ENCODE results near the gene B3GNT9.

The B3GNT9 gene

DNA sequence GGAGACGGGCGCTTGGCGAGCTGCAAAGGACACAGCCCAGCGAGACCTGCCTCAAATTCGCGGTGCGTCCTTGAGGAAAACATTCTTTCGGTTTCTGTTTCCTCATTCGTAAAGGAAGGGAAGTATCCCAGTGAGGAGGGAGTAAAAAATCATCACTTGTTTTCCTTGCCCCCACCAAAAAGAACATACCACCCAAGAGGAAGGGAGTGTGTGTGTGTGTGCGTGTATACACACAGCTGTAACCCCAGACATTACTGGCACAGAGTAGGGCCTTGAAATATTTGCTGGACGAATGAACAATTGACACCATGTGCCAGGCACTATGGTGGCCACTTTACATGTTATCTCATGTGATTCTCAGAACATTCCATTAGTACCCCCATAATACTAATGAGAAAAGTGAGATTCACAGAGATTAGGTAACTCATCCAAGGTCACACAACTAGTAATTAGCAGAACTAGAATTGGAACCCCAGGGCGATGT lies 34.9 kb upstream of the B3GNT9 start:
- H3K36me3 ChIP-seq (ENCODE audit: control insufficient read depth in 2 of 2, insufficient read depth in 2 of 2, low read length in 2 of 2) = no peaks in the 10 kb centered on the region
- no peak overlapping the region for H3K27ac ChIP-seq (ENCODE audit: low read length)
- no peaks in the 10 kb centered on the region for H3K9me3 ChIP-seq (ENCODE audit: control insufficient read depth in 2 of 2, low read length in 2 of 2)
- no peaks in the 10 kb centered on the region for H3K27me3 ChIP-seq (ENCODE audit: control insufficient read depth in 1 of 2, insufficient read depth in 2 of 2, low read length in 2 of 2)
- H3K4me1 ChIP-seq (ENCODE audit: control insufficient read depth, insufficient read depth, low read length) = peaks cover 40% of the 10 kb centered on the region
- H3K9ac ChIP-seq (ENCODE audit: low read length in 2 of 2) = peak overlapping the region in 1 of 2 donors; percentile 47
- peak overlapping the region; percentile 2 to 86 for H3K4me3 ChIP-seq (ENCODE audit: low read length in 2 of 2)

DNA sequence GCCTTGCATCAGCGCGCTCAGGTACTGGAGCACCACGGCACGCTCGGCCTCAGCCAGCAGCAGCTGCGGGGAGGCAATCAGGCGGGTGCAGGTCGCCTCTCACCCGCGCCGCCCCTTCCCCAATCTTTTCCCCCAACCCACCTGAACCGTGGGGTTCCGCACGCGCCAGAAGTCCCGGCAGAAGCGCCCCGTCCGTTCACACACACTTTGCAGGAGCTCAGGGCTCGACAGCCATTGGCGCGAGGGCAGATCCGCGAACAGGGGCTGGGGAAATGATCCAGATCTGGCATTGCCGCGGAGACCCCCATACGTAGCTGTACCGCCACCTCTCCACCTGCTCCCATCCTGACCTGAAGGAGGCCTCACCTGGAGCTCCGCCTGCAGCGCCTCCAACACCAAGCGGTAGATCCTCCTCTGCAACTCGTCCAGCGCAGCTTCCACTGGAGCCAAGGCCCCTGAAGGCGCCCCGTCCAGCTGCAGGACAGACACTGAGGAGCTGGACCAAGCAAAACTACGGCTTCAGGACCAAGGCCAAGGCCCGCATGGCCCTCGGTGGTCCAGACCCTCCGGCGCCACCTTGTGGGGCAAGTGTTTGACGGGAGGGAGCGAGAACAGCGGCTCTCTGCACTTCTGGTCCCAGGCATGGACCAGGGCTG lies 34.3 kb upstream of the B3GNT9 start:
- H3K9ac ChIP-seq (ENCODE audit: low read length in 2 of 2) = peak overlapping the region in 1 of 2 donors; percentile 47
- no peaks in the 10 kb centered on the region for H3K36me3 ChIP-seq (ENCODE audit: control insufficient read depth in 2 of 2, insufficient read depth in 2 of 2, low read length in 2 of 2)
- no peaks in the 10 kb centered on the region for H3K27me3 ChIP-seq (ENCODE audit: control insufficient read depth in 1 of 2, insufficient read depth in 2 of 2, low read length in 2 of 2)
- H3K27ac ChIP-seq (ENCODE audit: low read length) = no peak overlapping the region
- H3K9me3 ChIP-seq (ENCODE audit: control insufficient read depth in 2 of 2, low read length in 2 of 2) = no peaks in the 10 kb centered on the region
- peak overlapping the region; percentile 7 to 86 for H3K4me3 ChIP-seq (ENCODE audit: low read length in 2 of 2)
- peaks cover 40% of the 10 kb centered on the region for H3K4me1 ChIP-seq (ENCODE audit: control insufficient read depth, insufficient read depth, low read length)

DNA sequence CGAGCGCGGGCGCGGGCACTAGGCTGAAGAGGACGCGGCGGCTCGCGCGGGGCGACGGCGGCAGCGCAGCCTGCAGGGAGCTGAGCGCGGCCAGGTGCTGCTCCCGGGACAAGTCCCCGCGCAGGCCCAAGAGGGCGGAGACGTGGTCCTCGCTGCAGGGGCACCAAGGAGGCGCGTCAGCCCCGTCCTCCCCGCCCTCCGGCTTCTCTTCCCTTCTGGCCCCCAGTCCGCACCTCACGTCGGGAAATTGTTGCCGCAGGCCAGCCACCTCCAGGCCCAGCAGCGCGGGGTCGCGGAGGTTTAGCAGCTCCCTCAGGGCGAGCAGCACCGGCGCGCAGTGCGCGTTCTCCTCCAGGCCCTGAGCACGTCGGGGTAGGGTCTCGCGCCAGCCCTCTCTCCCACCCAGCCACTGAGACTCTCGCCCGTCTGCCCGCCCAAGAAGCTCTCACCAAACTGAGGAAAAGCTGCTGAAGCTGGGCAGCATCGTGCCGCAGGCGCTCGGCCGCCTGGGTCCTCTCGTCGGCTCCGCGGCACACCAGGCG lies 33.7 kb upstream of the B3GNT9 start:
- H3K4me3 ChIP-seq (ENCODE audit: low read length in 2 of 2) = peak overlapping the region; percentile 75 to 86
- peaks cover 40% of the 10 kb centered on the region for H3K4me1 ChIP-seq (ENCODE audit: control insufficient read depth, insufficient read depth, low read length)
- no peaks in the 10 kb centered on the region for H3K36me3 ChIP-seq (ENCODE audit: control insufficient read depth in 2 of 2, insufficient read depth in 2 of 2, low read length in 2 of 2)
- H3K9me3 ChIP-seq (ENCODE audit: control insufficient read depth in 2 of 2, low read length in 2 of 2) = no peaks in the 10 kb centered on the region
- peak overlapping the region; percentile 92 for H3K27ac ChIP-seq (ENCODE audit: low read length)
- H3K27me3 ChIP-seq (ENCODE audit: control insufficient read depth in 1 of 2, insufficient read depth in 2 of 2, low read length in 2 of 2) = no peaks in the 10 kb centered on the region
- peak overlapping the region in 1 of 2 donors; percentile 79 for H3K9ac ChIP-seq (ENCODE audit: low read length in 2 of 2)

DNA sequence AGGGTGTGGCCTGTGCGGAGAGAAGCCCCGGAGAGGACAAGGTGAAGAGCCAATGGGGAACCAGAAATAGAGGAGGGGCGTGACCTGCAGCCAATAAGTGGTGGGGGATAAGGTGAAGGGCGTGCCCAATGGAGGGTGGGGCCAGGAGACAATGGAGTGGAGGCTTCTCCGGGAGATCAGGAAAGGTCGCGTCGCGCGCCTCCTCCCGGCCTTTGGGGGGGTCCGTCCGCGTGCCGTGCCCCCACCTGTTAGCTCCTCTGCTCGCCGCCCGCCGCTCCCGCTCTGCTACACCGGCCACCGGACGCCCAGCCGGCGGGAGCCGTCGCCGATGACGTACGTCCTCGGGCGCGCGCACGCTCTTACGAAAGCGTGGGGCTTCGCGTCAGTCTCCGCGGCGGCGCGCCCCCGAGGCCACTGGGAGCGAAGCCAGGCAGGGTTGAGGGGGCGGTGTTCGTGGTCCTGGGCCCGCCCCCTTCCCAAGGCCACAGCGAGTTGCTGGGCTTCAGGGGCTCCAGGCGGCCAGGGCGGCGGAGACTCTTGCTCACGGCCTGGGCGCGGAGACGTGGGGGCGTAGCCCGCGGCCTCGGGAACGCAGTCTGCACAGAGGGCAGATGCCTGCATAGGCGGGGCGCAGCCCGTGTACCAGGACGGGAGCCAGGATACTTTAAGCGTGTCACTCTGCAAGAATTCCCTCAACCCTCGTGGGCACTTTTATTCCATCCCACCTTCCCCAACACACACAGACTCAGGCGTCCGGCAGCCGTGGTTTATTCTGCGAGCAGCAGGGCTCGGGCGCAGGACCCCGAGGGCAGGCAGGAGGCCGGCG lies 33.0 kb upstream of the B3GNT9 start, which contains the start of gene MATCAP1:
Gene MATCAP1, minus strand, starts transcription at position 337 of the 826 bp plus-strand sequence. CDS start 3,353 bp downstream, outside the sequence.
- no peaks in the 10 kb centered on the region for H3K36me3 ChIP-seq (ENCODE audit: control insufficient read depth in 2 of 2, insufficient read depth in 2 of 2, low read length in 2 of 2)
- peaks cover 41% of the 10 kb centered on the region for H3K4me1 ChIP-seq (ENCODE audit: control insufficient read depth, insufficient read depth, low read length)
- no peaks in the 10 kb centered on the region for H3K27me3 ChIP-seq (ENCODE audit: control insufficient read depth in 1 of 2, insufficient read depth in 2 of 2, low read length in 2 of 2)

DNA sequence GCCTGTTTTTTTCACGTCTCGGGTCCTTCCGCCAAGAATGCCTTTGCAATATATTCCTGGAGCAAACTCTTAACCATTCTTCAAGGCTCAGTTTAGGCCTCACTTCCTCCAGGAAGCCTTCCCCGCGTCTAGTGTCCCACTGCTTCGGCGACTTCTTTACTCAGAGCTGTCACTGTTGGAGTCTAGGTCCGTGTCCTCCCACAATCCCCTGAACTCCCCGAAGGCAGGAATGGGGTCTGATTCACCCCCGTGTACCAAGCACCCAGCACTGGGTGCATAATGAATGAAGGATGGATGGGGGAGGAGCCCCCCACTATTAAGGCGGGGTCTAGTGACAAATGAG lies 32.5 kb upstream of the B3GNT9 start:
- H3K9me3 ChIP-seq (ENCODE audit: control insufficient read depth in 2 of 2, low read length in 2 of 2) = no peaks in the 10 kb centered on the region
- H3K9ac ChIP-seq (ENCODE audit: low read length in 2 of 2) = peak overlapping the region; percentile 79 to 94
- no peaks in the 10 kb centered on the region for H3K36me3 ChIP-seq (ENCODE audit: control insufficient read depth in 2 of 2, insufficient read depth in 2 of 2, low read length in 2 of 2)
- H3K4me3 ChIP-seq (ENCODE audit: low read length in 2 of 2) = peak overlapping the region; percentile 75 to 86
- peak overlapping the region; percentile 92 for H3K27ac ChIP-seq (ENCODE audit: low read length)
- H3K4me1 ChIP-seq (ENCODE audit: control insufficient read depth, insufficient read depth, low read length) = peaks cover 46% of the 10 kb centered on the region
- H3K27me3 ChIP-seq (ENCODE audit: control insufficient read depth in 1 of 2, insufficient read depth in 2 of 2, low read length in 2 of 2) = no peaks in the 10 kb centered on the region

More for the DNA sequence above, 33.0 kb upstream of the B3GNT9 start, which contains the start of gene MATCAP1:
- Histone ChIP-seq H3K9ac (ENCODE audit: low read length in 2 of 2) (peak within 1 kb of the TSS; percentile 79 to 94), H3K27ac (ENCODE audit: low read length) (peak within 1 kb of the TSS; percentile 92), H3K9me3 (ENCODE audit: control insufficient read depth in 2 of 2, low read length in 2 of 2) (no peaks in the 10 kb centered on the region), H3K4me3 (ENCODE audit: low read length in 2 of 2) (peak within 1 kb of the TSS; percentile 75 to 86)

DNA sequence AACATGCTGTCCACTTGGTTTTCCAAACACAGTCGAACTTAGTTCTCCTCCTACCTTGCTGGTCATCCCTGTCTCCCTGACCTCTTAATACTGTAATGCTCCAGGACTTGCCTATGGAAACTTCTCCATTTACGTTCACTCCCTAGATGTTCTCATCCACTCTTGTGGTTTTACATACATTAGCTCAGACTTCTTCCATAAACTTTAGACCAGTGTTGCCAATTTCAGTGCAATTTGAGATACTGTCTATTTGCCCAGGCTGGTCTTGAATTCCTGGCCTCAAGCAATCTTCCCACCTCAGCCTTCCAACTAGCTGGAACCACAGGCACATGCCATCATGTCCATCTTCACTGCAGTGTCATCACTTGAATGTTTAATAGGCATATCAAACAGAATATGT lies 31.5 kb upstream of the B3GNT9 start:
- Histone ChIP-seq H3K4me1 (ENCODE audit: control insufficient read depth, insufficient read depth, low read length) (peaks cover 56% of the 10 kb centered on the region), H3K9me3 (ENCODE audit: control insufficient read depth in 2 of 2, low read length in 2 of 2) (no peaks in the 10 kb centered on the region), H3K36me3 (ENCODE audit: control insufficient read depth in 2 of 2, insufficient read depth in 2 of 2, low read length in 2 of 2) (no peaks in the 10 kb centered on the region), H3K27ac (ENCODE audit: low read length) (no peak overlapping the region), H3K9ac (ENCODE audit: low read length in 2 of 2) (no peak overlapping the region), H3K27me3 (ENCODE audit: control insufficient read depth in 1 of 2, insufficient read depth in 2 of 2, low read length in 2 of 2) (no peaks in the 10 kb centered on the region), H3K4me3 (ENCODE audit: low read length in 2 of 2) (no peak overlapping the region)

DNA sequence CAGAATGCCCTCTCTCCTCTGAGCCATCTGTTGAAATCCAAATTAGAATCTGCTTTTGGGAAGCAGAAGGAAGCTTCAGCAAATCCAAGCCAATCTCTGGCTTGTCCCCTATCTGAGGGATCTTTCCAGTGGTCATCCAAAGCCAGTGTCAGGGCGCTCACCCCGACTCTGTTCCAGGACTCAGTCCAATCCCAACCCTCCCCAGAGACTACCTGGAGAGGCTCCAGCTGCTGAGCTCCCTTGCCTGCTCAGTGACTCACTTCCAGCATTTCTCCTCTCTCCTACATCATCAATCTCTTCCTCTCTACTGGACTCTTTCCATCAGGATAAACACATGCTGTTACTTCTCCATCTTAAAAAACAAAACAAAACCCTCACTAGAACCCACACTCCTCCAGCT lies 30.5 kb upstream of the B3GNT9 start:
- Histone ChIP-seq H3K4me1 (ENCODE audit: control insufficient read depth, insufficient read depth, low read length) (peaks cover 56% of the 10 kb centered on the region), H3K27me3 (ENCODE audit: control insufficient read depth in 1 of 2, insufficient read depth in 2 of 2, low read length in 2 of 2) (no peaks in the 10 kb centered on the region), H3K4me3 (ENCODE audit: low read length in 2 of 2) (no peak overlapping the region), H3K27ac (ENCODE audit: low read length) (peak overlapping the region; percentile 46), H3K9me3 (ENCODE audit: control insufficient read depth in 2 of 2, low read length in 2 of 2) (no peaks in the 10 kb centered on the region), H3K9ac (ENCODE audit: low read length in 2 of 2) (no peak overlapping the region), H3K36me3 (ENCODE audit: control insufficient read depth in 2 of 2, insufficient read depth in 2 of 2, low read length in 2 of 2) (no peaks in the 10 kb centered on the region)

DNA sequence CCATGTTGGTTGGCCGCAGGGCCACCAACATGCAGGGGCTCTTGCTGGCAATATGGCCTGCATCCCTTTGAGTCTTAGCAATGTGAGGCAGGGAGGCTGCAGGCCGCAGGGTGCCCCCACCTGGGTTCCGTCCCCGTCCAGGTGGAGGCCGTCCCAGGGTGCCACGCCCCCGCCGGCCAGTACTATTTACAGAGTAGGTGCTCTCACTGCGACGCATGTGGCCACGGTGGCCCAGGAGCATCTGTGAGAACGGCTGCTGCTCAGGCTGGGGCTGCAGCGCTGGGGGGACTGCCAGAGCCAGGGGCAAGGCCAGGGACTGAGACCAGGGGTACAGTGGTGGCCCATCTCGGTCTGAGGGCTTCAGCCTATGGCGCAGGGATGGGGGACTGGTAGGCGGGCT lies 29.4 kb upstream of the B3GNT9 start:
- Histone ChIP-seq H3K4me1 (ENCODE audit: control insufficient read depth, insufficient read depth, low read length) (peaks cover 57% of the 10 kb centered on the region), H3K27ac (ENCODE audit: low read length) (no peak overlapping the region), H3K27me3 (ENCODE audit: control insufficient read depth in 1 of 2, insufficient read depth in 2 of 2, low read length in 2 of 2) (no peaks in the 10 kb centered on the region), H3K9ac (ENCODE audit: low read length in 2 of 2) (no peak overlapping the region), H3K36me3 (ENCODE audit: control insufficient read depth in 2 of 2, insufficient read depth in 2 of 2, low read length in 2 of 2) (peaks cover 0 to 2% of the 10 kb centered on the region in 2 donors), H3K4me3 (ENCODE audit: low read length in 2 of 2) (no peak overlapping the region), H3K9me3 (ENCODE audit: control insufficient read depth in 2 of 2, low read length in 2 of 2) (no peaks in the 10 kb centered on the region)

DNA sequence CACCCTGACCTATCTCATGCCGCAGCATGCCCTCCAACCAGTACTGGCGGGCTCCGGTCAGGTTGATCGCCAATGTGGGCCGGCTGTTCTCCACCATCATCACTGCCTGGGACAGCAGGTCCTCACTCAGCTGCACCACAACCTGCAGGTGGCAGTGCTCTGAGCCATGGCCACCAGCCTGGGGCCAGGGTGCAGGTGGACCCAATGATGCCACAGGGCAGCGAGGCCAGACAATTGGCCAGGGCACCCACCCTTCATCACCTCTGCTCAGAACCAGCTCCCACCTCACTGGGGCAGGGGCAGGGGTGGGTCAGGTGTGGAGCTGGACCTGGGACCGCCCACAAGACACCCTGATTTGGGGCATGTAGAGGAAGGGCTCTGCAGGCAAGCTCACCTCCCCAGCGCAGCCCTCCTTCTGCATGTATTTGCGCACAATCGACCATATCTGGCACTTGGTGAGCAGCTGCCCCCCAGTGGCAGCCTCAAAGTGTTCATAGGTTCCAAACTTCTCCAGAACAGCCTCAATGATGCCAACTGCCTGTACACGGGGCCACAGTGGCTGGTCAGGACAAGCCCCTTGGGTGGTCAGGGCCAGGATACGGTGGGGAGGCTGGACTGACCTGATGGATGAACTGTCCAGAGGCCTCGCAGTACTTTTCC lies 28.8 kb upstream of the B3GNT9 start:
- Histone ChIP-seq H3K27ac (ENCODE audit: low read length) (no peak overlapping the region), H3K9ac (ENCODE audit: low read length in 2 of 2) (no peak overlapping the region), H3K4me1 (ENCODE audit: control insufficient read depth, insufficient read depth, low read length) (peaks cover 57% of the 10 kb centered on the region), H3K9me3 (ENCODE audit: control insufficient read depth in 2 of 2, low read length in 2 of 2) (no peaks in the 10 kb centered on the region), H3K4me3 (ENCODE audit: low read length in 2 of 2) (no peak overlapping the region), H3K36me3 (ENCODE audit: control insufficient read depth in 2 of 2, insufficient read depth in 2 of 2, low read length in 2 of 2) (peaks cover 0 to 2% of the 10 kb centered on the region in 2 donors), H3K27me3 (ENCODE audit: control insufficient read depth in 1 of 2, insufficient read depth in 2 of 2, low read length in 2 of 2) (no peaks in the 10 kb centered on the region)
